WTC11 (cell line): ENCODE data around the gene C1orf167.

Source experiments
- CBFB ChIP-seq: sonication (generic); formaldehyde crosslinking; IDR thresholded peaks from 2 replicates; pipeline ENCODE4 v1.8.1; 2022; ENCODE audit warnings: mild to moderate bottlenecking, low read depth, missing genetic modification reagents
- CREB1 ChIP-seq: sonication (generic); formaldehyde crosslinking; IDR thresholded peaks from 2 replicates; pipeline ENCODE4 v1.8.0; 2023; ENCODE audit warnings: mild to moderate bottlenecking, missing genetic modification reagents
- CTCF ChIP-seq: fragments of 200-600 bp; IDR thresholded peaks from 2 replicates; pipeline ENCODE4 v1.8.0; 2022; ENCODE audit warnings: antibody characterized with exemption
- E2F5 ChIP-seq: sonication (generic); formaldehyde crosslinking; IDR thresholded peaks from 2 replicates; pipeline ENCODE4 v1.8.1; 2022; ENCODE audit warnings: mild to moderate bottlenecking, moderate library complexity, missing genetic modification reagents
- ESRRA ChIP-seq: sonication (generic); formaldehyde crosslinking; IDR thresholded peaks from 2 replicates; pipeline ENCODE4 v1.8.1; 2022; ENCODE audit warnings: mild to moderate bottlenecking, missing genetic modification reagents, borderline replicate concordance
- MAX ChIP-seq: sonication (generic); formaldehyde crosslinking; IDR thresholded peaks from 2 replicates; pipeline ENCODE4 v1.8.0; 2022; ENCODE audit warnings: mild to moderate bottlenecking, missing genetic modification reagents
- NFATC4 ChIP-seq: fragments of 250-450 bp; sonication (Bioruptor Pico); IDR thresholded peaks from 2 replicates; pipeline ENCODE4 v1.9.0; 2021; ENCODE audit warnings: mild to moderate bottlenecking
- NR1H2 ChIP-seq: sonication (generic); formaldehyde crosslinking; IDR thresholded peaks from 2 replicates; pipeline ENCODE4 v1.9.0; 2021; ENCODE audit warnings: mild to moderate bottlenecking, moderate library complexity, missing genetic modification reagents
- NR2C2 ChIP-seq: sonication (generic); formaldehyde crosslinking; IDR thresholded peaks from 2 replicates; pipeline ENCODE4 v1.8.0; 2022; ENCODE audit warnings: mild to moderate bottlenecking, missing genetic modification reagents
- RELA ChIP-seq: sonication (generic); formaldehyde crosslinking; IDR thresholded peaks from 2 replicates; pipeline ENCODE4 v1.8.1; 2022; ENCODE audit warnings: missing genetic modification reagents, mild to moderate bottlenecking, borderline replicate concordance
- SMAD4 ChIP-seq: sonication (generic); formaldehyde crosslinking; IDR thresholded peaks from 2 replicates; pipeline ENCODE4 v1.8.0; 2022; ENCODE audit warnings: mild to moderate bottlenecking, missing genetic modification reagents
- TP53 ChIP-seq: sonication (generic); formaldehyde crosslinking; IDR thresholded peaks from 2 replicates; pipeline ENCODE4 v1.8.1; 2023; ENCODE audit warnings: mild to moderate bottlenecking, missing genetic modification reagents
- USF2 ChIP-seq: sonication (generic); formaldehyde crosslinking; IDR thresholded peaks from 2 replicates; pipeline ENCODE4 v1.8.1; 2023; ENCODE audit warnings: mild to moderate bottlenecking, missing genetic modification reagents, moderate library complexity

- TF ChIP-seq CTCF (no peak), E2F5 (no peak), TP53 (no peak), NFATC4 (CRISPR knock-in tag) (no peak), NR1H2 (CRISPR knock-in tag) (no peak), CREB1 (CRISPR knock-in tag) (no peak), NR2C2 (CRISPR knock-in tag) (no peak), USF2 (CRISPR knock-in tag) (no peak), CBFB (no peak), RELA (CRISPR knock-in tag) (no peak), MAX (no peak), SMAD4 (CRISPR knock-in tag) (no peak), ESRRA (CRISPR knock-in tag) (no peak)
Observed at GRCh38 chr1:11833900-11834299, 71.9 kb downstream of the C1orf167 start.
